ENCODE measurements around the gene KIR2DL3.

KIR2DL3 gene

GRCh38 chr19:54791476-54791875 lies 53.2 kb downstream of the KIR2DL3 start:
- no peak for DNase-seq (ENCODE audit: low read depth)

- DNase-seq (ENCODE audit: low read depth), result no peak
Measured at GRCh38 chr19:54792814-54793213, 54.5 kb downstream of the KIR2DL3 start.

- no peak for DNase-seq (ENCODE audit: low read depth)
Measured at GRCh38 chr19:54795758-54796157, 57.4 kb downstream of the KIR2DL3 start.

All from T follicular helper cell (primary cell).